Activated T-cell treated with anti-CD3 and anti-CD28 coated beads for 4 hours (primary cell): ENCODE measurements around the gene NOS1AP.
"Not testable (repeated sequence)": the region's sequence is repeated elsewhere in the genome, so short reads cannot be mapped to it uniquely, and the experiment has no call there.

Source experiments
- DNase-seq: peaks from one replicate; pipeline ENCODE4 v3.0.0-alpha.2; 2020

Gene NOS1AP

DNA sequence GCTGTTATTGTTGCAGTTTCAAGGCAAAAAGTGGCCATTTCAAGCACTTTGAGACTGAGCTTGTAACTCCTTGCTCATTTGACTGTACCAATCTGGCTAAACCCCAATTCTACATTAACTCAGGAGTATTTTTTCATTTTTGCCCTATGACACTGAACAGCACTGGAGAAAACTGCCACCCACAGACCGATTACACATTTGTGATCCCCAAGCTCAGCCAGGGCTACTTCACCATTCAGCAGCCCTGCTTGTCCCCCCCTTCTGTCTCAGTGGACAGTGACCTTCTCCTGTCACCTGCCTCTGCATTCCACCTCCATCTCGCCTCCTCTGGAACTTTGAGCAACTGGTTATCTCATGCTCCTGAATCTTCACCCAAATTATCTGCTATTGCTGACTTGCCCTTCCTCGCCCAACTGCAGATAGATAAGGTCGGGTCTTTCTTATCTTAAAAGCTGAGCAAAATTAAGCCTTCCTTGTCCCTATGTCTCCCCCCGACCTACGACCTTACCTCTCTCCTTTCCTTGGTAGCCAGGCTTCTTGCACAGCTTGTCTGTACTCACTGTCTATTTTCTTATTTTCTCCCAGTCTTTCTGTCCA is 281.9 kb downstream of the NOS1AP start:
- DNase-seq = no peak

DNA sequence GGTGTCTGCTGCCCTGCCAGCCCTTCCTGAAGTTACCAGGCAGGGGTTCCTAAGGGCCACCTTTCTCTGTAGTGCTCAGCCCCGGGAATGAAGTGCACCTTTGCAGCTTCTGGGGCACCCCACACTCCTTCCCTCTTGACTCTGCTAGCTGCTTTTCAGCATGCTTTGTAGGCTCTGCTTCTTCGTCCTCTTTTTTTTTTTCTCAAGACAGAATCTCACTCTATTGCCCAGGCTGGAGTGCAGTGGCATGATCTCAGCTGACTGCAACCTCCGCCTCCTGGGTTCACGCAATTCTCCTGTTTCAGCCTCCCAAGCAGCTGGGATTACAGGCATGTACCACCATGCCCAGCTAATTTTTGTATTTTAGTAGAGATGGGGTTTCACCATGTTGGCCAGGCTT is 282.4 kb downstream of the NOS1AP start:
- not testable (repeated sequence) for DNase-seq

DNA sequence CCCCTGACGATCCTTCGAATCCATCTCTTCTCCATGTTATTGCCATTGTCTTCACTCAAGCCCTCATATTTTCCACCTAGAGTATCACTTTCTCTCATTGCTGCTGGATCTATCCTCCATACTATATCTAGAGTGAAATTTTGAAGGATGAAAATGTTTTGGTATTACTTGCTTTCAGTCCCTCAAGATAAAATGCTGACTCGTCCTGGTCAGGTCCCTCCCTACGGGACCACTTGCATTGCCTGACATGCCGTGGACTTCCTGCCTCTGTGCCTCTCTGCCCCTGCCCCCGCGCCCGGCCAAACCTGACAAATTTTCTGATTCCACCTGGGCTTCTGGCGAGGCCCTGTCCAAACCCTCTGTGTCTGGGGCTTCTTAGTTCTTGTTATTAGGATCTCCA is 283.6 kb downstream of the NOS1AP start:
- DNase-seq = no peak

DNA sequence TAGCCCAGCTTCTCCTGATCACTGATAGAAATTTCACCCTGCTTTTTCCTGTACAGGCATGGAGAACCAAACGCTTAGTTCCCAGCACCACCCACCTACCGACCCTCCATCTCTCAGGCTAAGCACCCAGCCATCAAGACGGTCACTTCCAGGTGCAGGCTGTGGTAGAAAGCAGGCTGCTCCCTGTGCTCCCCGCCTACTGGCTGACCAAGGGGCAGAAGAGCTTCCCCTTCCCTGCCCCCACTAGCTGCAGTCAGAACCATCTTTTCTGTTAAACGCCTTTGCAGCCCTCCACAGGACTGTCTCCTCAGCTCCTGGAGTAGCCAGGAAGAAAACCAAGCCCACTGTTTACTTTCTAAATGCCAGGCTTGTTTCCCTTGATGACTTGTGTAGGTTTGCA is 284.2 kb downstream of the NOS1AP start:
- no peak for DNase-seq

DNA sequence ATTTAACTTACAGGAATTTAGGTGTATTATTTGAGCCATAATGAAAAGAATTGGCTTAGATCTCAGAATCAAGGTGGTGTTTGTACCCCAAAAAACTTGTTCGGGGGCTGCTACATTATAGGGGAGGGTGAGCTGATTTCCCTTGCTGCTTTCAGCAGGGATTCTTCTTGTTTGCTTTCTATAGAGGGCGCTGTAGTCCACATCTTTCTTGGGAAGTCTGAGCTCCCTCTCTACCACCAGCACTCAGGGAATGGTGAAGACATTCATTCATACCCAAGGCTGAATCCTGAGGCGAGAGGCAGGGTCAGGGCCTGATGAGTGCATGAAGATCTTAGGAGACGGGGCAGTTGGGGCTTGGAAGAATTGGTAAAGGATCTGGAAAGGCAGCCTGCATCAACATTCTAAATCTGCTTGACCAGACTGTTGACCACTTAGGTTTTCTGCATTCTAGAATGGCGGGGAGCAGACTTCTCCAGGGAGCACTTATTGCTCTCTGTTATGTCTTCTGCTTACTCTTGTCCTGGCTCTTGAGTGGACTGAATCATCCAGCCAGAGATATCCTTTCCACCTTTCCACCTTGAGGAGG is 288.3 kb downstream of the NOS1AP start:
- DNase-seq = no peak

DNA sequence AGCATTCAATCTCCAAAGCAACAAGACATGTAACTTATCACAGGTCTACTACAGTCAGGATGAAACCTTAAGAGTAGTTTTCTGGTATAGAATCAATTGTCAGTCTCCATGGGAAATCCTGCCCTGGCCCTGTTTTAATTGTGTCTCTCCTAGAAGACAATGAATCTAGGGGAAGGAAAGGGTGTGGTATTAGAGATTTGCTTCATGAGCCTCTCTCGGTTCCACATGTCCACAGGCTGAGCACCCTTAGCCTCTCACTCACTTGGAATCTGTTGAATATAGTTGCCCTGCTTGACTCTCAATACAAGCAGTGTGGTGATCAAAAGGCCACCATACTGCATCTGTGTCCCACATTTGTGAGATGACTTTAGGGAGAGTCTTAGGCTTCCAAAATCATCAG is 289.4 kb downstream of the NOS1AP start:
- DNase-seq = no peak

DNA sequence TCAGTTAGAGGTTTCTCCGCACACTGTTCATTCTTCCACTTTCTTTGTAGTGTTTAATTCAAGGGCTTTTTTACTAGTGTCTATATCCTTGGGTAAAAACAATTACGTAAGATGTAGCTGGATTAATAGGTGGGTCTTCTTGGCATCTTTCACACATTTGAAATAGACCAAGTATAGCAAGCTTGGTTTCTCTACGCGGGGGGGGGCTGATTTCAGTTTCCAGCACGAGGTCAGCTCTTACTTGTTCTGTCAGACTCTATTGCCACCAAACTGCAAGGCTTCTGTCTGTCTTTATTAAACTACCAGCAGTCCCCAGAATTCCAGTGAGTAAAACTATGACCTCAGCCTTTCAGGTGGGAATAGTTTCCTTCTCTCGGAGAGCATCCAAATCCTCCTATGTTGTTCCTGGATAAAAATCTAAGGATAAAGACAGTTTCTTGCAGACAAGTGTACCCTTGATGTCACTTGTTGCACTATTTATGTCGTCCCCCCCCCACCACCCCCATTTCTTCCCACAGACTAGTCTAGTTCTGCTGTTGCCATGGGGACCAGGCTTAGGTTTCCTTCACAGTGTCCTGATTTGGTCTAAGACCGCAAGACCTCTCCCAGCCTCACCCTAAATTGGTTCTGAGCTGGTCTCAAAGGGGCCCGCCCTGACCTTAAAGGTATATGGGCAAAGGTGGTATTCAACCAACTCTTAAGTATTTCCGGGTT is 290.2 kb downstream of the NOS1AP start:
- DNase-seq = no peak

DNA sequence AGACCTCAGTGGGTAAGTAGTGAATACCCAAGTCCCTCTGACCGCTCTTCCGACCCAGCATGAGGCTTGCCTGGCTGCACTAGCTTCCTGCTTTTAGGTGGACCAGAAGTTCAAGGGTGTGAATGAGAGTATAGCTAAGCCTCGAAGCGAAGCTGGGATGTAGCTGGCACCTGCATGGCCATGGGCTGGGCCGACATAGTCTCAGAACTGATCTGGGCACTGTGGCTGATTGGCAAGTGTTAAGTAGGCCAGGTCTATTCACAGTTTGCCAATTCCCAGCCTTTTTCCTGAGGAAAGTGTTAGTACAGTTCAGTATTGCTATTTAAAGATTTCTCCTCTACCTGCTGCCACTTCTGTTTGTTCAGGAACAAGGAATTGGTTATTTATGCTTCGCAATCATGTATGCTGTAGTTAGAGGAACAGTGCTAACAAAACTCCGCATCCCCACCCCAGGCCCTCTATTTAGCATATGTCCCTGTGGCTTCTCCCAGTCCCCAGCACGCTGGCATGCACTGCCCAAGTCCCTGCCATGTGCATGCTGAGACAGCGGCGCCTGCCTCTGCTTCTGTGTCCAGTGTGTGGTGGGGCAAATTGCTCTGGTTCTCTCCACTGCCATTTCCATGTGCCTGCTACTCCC is 290.9 kb downstream of the NOS1AP start:
- DNase-seq = no peak

DNA sequence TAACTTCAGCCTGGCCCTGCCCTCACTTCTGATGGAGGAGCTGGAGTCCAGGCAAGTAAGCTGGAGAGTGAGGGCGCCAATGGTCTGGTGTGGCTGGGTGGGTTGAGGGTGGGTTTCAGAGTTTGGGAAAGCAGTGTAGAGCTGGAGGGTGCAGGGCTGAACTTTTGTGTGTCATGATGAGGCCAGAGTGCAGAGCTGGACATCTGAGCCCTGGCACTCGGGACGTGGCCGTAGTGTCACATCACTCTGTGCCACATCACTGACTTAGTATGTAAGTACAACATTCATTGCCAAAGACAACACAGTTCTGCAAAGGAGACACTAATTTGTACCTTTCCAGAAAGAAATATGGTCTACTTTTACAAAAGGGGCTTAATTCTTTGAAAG is 291.4 kb downstream of the NOS1AP start:
- DNase-seq = no peak

DNA sequence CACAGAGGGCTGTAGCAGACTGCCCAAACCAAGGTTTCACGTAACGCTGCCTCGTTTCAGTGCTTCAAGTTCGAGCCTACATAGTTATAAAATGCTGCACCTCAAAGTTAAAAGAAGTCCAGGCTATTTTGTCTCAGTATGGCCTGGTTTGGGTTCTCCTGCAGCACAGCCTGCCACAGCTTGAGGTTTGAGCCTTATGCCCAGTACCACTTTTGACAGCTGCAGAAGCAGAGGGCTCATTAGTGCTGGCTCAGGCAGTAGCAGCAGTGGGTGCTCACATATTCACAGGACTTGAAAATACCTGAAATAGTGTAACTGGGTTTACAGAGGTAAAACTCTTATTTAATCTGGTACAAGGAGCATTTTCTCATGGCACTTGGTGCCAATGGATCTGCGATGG is 291.9 kb downstream of the NOS1AP start:
- no peak for DNase-seq

DNA sequence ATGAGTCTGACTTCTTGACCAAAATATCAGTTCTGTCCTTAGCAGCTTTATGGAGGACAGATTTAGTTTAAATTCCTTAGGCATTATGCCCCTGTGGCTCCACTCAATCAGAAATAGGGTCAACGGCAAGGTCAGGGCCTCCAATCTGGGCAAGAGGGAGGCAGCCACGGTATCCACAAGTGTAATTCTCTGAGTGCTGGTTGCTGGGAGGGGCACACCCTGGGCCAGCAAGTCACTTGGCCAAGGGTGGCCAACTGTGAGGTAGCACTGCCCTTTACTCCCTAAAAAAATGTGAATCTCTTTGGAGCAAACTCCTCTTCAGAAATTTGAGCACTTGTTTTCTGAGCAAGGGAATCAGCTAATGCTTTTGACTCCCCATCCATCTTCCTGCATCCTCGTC is 294.3 kb downstream of the NOS1AP start:
- DNase-seq = no peak

DNA sequence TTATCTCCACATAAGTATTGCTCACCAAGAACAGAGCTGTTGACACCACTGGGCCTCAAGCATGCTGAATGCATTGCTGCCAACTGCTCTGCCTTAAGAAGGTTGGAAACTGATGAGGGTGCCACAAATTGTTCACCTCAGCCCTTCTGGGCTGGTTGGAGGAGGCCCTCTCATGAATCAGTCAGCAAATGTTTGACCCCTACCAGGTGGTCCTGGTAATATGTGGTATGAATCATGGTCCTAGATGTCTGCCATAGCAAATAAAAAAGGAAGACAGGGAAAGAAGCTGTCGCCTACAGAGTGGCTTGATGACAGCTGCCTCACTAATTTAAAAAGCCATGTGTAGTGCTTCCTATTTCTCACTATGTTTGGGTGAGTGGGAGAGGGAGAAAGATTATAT is 295.0 kb downstream of the NOS1AP start:
- no peak for DNase-seq

DNA sequence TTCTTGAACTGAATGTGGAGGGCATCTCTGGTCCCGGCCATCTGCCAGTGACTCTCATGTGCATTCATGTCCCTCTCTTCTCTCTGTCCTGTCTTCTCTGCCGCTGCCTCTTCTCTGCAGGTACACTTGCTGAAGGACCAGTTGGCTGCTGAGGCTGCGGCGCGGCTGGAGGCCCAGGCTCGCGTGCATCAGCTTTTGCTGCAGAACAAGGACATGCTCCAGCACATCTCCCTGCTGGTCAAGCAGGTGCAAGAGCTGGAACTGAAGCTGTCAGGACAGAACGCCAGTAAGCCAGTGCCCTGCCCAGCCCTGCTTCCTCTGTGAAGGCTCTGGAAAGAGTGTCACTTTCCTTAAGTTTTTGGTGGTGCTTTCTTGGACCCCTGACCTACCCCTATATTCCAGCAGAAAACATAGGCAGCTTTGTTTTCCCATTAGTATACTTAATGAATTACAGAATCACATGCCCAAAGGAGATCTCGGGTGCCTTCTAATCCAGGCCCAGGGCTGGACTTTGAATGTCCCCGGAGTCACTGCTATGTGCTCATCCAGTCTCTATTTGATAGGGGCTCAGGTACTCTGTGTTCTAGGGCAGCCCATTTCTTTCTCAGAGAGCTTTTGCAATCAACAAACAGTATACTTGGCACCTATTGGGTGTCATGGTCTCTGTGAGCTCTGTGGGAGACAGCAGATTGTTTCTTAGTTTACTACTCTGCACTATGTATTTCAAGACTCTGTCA is 296.0 kb downstream of the NOS1AP start:
- DNase-seq = no peak

DNA sequence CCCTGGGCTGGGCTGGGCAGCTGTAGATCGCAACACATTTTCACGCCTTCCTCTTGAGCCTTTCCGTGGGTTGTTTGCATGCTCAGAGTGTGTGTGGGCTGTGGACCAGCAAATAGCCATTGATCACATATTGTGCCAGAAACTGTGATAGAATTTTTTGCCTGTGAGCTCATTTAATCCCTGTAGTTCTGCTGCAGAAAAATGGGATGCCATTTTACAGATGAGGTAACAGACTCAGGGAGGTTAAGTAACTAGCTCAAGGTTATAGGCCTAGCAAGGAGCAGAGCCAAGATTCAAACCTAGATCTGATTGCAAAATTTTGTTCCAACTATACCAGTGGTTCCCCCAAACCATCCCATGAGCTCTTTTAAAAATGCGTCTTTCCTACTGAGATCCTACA is 296.7 kb downstream of the NOS1AP start:
- no peak for DNase-seq

DNA sequence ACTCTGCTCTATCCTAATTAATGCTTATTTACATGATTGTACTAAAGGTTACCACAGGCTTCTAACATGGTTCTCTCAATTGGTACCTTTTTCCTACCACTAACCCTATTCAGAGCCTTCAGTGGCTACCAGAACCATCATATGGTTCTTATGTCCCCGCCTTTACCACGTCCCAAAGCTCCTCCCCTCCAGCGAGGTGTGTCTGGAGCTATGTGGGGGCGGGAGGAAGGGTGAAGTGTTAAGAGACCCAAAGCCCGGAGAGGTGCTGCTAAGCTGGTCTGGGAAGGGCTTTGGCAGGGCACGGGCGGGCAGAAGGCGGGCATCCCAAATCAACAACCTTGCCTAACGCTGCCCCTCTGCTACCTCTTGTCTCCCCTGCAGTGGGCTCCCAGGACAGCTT is 297.2 kb downstream of the NOS1AP start:
- DNase-seq = no peak

DNA sequence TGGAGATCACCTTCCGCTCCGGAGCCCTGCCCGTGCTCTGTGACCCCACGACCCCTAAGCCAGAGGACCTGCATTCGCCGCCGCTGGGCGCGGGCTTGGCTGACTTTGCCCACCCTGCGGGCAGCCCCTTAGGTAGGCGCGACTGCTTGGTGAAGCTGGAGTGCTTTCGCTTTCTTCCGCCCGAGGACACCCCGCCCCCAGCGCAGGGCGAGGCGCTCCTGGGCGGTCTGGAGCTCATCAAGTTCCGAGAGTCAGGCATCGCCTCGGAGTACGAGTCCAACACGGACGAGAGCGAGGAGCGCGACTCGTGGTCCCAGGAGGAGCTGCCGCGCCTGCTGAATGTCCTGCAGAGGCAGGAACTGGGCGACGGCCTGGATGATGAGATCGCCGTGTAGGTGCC is 297.6 kb downstream of the NOS1AP start:
- DNase-seq = no peak

DNA sequence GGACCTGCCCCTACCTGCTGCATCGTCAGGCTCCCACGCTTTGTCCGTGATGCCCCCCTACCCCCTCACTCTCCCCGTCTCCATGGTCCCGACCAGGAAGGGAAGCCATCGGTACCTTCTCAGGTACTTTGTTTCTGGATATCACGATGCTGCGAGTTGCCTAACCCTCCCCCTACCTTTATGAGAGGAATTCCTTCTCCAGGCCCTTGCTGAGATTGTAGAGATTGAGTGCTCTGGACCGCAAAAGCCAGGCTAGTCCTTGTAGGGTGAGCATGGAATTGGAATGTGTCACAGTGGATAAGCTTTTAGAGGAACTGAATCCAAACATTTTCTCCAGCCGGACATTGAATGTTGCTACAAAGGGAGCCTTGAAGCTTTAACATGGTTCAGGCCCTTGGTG is 298.3 kb downstream of the NOS1AP start:
- no peak for DNase-seq

DNA sequence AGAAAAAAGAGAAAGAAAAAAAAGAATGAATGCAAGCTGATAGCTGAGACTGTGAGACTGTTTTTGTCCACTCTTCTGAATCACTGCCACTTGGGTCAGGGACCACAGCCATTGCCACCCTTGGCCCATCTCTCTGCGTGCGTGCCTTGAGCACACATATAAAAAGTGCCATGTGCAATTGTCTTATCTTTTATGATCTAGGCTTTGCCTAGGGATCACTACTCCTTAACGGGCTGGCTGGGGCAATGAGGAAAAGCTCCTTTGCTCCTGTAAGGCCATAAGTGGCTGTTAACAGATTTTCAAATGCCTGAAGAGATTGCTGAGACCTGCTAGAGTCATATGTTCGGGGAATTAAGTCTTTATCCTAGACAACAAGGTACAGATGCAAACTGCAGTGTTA is 299.0 kb downstream of the NOS1AP start:
- DNase-seq = no peak

DNA sequence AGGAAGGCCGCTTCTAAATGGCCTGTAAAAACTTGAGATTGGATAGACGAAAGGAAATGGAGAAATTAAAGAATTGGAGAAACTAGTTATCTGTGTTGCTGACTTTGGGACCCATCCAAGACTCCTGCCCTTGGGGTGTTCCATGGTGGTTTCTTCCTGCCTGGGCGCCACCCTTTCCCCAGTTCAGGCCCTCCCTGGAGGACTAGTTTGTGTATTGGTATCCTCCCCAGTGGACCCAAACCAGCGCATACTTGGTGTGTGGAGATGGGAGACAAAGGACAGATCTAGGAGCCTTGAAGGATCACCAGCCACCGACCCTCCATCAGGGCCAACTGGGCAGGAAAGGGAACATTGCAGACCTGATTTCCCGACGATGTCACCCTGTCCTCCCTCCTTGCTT is 300.1 kb downstream of the NOS1AP start:
- no peak for DNase-seq

DNA sequence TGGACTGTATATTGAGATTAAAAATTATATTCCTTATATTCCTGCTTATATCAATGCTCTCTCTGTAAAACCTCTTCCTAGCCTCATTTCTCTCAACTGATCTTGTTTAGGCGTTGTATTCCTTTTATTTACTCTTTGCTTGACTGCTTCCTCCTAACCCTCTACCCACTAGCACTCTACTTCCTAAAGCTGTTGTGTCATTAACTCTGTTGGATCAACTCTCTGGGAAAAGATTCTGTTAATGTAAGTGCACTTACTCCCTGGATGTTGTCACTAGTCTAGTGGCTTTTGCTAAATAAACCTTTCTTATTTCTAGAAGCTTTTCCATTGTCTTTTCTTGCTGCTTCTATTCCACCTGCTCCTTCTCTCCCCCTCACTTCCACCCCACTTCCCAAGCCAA is 300.7 kb downstream of the NOS1AP start:
- no peak for DNase-seq

DNA sequence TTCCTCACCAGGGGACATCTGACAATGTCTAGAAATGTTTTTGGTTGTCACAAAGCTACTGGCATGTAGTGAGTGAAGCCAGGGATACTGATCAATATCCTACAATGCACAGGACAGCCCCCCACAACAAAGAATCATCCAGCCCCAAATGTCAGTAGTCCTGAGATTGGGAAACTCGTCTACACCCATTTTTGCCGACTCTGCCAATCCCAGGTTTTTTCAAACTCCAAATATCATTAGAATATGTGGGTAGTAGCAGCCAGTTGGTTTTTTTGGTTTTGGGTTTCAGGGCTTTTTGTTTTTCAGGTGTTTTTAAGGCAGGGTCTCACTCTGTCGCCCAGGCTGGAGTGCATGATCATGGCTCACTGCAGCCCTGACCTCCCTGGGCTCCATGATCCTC is 301.2 kb downstream of the NOS1AP start:
- DNase-seq = no peak

DNA sequence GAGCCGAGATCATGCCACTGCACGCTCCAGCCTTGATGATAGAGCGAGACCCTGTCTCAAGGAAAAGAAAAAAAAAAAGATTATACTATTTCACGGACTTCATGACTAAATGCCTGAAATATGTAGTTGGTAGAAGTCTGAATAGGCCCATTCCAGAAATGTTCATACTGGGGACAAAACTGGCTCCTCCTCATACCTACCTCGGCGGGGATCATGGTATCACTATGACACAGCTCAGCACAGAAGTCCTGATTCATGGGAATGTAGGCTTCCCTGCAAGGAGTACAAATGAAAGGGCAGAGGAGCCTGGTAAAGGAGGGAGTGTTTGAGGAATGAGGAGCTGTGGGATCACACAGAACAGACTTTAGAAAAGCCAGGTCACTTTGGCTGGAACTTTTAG is 302.1 kb downstream of the NOS1AP start:
- no peak for DNase-seq
